ENCODE measurements around the gene WDR37. TPM values are rescaled to one million over a fixed set of nuclear protein-coding genes. Genes with fewer than 3 reads are reported as not detected.

Gene WDR37
- total and polyA plus RNA-seq, 10 of the 15 experiments (the other 5 are each of a cell fraction or from before 2014, with no cell fraction given): 1.9 to 11.1 (median 7.1) TPM

DNA sequence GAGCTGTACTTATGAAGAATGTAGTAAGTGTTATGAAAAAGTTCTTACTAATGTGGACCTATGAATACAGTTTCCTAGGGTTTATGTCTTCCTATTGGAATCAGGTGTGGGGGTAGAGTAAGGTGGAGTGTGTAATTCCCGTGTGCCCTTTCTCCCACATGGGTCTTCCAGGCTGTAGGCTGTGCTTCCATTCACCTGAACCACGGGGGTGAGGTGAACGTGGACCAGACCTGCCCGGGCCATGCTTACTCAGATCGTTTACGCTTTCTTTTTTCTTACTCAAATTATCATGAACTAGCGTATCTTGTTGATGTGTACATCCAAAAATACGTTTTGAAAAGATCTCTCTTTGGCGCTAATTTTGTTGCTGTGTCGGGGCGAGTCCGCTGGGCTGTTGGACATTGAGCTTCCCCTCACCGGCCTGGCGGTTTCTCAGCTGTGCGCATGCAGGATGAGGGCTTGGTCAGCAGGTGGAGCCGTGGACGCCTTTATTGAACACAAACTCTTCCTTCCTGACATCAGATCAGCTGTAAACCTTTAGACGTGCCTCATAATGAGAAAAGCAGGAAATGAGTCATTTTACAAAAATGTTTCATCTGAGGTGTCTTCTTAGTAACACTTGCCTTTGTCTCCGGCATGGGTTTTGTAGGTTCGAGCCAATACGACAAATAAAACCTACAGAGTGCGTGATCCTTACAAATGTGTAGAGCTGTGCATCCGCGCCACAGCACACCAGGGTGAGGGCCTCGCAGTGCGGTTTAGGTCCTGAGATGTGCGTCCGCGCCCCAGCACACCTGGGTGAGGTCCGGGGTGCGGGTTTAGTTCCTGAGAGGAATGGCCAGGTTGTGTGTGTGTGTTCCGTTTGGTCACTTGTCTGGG is 53.8 kb downstream of the WDR37 start (continued):
- TF ChIP-seq, protein P1, sequence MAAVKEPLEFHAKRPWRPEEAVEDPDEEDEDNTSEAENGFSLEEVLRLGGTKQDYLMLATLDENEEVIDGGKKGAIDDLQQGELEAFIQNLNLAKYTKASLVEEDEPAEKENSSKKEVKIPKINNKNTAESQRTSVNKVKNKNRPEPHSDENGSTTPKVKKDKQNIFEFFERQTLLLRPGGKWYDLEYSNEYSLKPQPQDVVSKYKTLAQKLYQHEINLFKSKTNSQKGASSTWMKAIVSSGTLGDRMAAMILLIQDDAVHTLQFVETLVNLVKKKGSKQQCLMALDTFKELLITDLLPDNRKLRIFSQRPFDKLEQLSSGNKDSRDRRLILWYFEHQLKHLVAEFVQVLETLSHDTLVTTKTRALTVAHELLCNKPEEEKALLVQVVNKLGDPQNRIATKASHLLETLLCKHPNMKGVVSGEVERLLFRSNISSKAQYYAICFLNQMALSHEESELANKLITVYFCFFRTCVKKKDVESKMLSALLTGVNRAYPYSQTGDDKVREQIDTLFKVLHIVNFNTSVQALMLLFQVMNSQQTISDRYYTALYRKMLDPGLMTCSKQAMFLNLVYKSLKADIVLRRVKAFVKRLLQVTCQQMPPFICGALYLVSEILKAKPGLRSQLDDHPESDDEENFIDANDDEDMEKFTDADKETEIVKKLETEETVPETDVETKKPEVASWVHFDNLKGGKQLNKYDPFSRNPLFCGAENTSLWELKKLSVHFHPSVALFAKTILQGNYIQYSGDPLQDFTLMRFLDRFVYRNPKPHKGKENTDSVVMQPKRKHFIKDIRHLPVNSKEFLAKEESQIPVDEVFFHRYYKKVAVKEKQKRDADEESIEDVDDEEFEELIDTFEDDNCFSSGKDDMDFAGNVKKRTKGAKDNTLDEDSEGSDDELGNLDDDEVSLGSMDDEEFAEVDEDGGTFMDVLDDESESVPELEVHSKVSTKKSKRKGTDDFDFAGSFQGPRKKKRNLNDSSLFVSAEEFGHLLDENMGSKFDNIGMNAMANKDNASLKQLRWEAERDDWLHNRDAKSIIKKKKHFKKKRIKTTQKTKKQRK (IDR thresholded peaks at IDR 0.05; ENCODE audit: low read depth, low read length): no peak
- no peak for TF ChIP-seq SP1 (IDR thresholded peaks at IDR 0.05; ENCODE audit: low read depth, low read length)

DNA sequence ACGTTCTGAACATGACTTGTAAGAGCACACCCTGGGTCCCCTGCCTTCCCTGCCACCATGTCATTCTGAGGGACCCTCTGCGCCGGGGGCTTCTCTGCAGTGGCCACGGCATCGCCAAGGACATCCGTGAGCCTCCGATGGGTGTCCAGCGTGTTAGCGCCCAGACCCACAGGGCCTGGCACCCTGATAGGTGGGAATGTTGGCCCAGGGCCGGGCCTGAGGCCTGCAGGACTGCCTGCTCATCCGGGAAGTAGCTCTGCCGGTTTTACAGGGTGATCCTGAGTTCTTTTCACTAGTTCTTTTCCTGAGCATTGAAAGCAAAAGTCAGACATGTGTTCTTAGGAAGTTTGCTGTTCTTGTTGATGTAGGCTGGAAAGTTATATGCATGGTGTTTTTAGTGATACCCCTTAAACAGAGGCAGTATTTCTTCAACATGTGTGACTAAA is 54.5 kb downstream of the WDR37 start:
- H3K4me3 ChIP-seq: no peak overlapping the region
- no peak overlapping the region for H3K4me2 ChIP-seq (ENCODE audit: control insufficient read depth, insufficient read depth)
- POLR2A ChIA-PET: no interaction called here
- RAD21 ChIA-PET (ENCODE audit: unreplicated experiment): interaction anchor here (1.3 kb wide), 1 partner anchor 258 kb away, joined by 4 read pairs; no protein-coding TSS in a partner anchor
- H4K20me1 ChIP-seq (ENCODE audit: control insufficient read depth, insufficient read depth): no peaks in the 10 kb centered on the region
- intact Hi-C loops (cut with micrococcal nuclease; ENCODE audit: unreplicated experiment) (no loop called here), in situ Hi-C loops (cut with MboI) (no loop called here)
- H3K4me1 ChIP-seq (ENCODE audit: control insufficient read depth, insufficient read depth, low read length): peaks cover 2% of the 10 kb centered on the region; the same call in 1 of the 2 replicates
- no peak overlapping the region for H3K27ac ChIP-seq (ENCODE audit: control insufficient read depth, insufficient read depth)
- WGBS (ENCODE audit: insufficient coverage, insufficient replicate concordance, low lambda C conversion rate, missing lambda C conversion rate): 91% methylated on average over 12 of the region's 12 CpGs
- peaks cover 13 to 19% of the 10 kb centered on the region in 2 experiments; a peak in 3 of 4 replicates for H3K36me3 ChIP-seq (ENCODE audit: control insufficient read depth in 2 of 2, insufficient read depth in 2 of 2, low read length in 1 of 2)
- CTCF ChIA-PET: interaction anchor here (1.3 to 1.7 kb wide), 2 partner anchors 9 to 258 kb away, joined by 3 to 8 read pairs; no protein-coding TSS in a partner anchor
- no peak overlapping the region for H3K9ac ChIP-seq (ENCODE audit: control insufficient read depth, insufficient read depth, low read length)
- no peak for FAIRE-seq
- ATAC-seq: no peak
- no peak for DNase-seq (ENCODE audit: low read depth, low spot score)
- H3K79me2 ChIP-seq (ENCODE audit: control insufficient read depth, insufficient read depth, low read length): no peaks in the 10 kb centered on the region
- SMC1A ChIA-PET (ENCODE audit: uncharacterized antibody, unreplicated experiment): interaction anchor here (0.8 kb wide), 1 partner anchor 77 kb away, joined by 3 read pairs; no protein-coding TSS in a partner anchor
- H2AFZ ChIP-seq (ENCODE audit: control insufficient read depth, low read depth, low read length): no peak overlapping the region
- no TSS peak for BruUV-seq (replicated peaks)
- no peaks in the 10 kb centered on the region for H3K9me3 ChIP-seq (replicated peaks; ENCODE audit: control insufficient read depth, insufficient read depth, low read length)
- no peaks in the 10 kb centered on the region for H3K27me3 ChIP-seq (replicated peaks in 1 of 2; ENCODE audit: control insufficient read depth in 2 of 2, insufficient read depth in 2 of 2, low read length in 1 of 2)
- TF ChIP-seq SP1 (IDR thresholded peaks at IDR 0.05; ENCODE audit: low read depth, low read length): no peak
- no peak for TF ChIP-seq CHD1 (IDR thresholded peaks at IDR 0.05; ENCODE audit: low read depth, low read length)
- no peak for TF ChIP-seq ZZZ3 (IDR thresholded peaks at IDR 0.05; ENCODE audit: control insufficient read depth, insufficient read length, low read depth)
- no peak for TF ChIP-seq TCF3 (IDR thresholded peaks at IDR 0.05; ENCODE audit: borderline replicate concordance, insufficient read depth, low read depth, low read length)
- TF ChIP-seq TCF7 (IDR thresholded peaks at IDR 0.05; ENCODE audit: borderline replicate concordance): no peak
- TF ChIP-seq, protein P2, sequence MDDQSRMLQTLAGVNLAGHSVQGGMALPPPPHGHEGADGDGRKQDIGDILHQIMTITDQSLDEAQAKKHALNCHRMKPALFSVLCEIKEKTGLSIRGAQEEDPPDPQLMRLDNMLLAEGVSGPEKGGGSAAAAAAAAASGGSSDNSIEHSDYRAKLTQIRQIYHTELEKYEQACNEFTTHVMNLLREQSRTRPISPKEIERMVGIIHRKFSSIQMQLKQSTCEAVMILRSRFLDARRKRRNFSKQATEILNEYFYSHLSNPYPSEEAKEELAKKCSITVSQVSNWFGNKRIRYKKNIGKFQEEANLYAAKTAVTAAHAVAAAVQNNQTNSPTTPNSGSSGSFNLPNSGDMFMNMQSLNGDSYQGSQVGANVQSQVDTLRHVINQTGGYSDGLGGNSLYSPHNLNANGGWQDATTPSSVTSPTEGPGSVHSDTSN (IDR thresholded peaks at IDR 0.05; ENCODE audit: insufficient replicate concordance, low read depth, low read length): no peak
- TF ChIP-seq, protein P3, sequence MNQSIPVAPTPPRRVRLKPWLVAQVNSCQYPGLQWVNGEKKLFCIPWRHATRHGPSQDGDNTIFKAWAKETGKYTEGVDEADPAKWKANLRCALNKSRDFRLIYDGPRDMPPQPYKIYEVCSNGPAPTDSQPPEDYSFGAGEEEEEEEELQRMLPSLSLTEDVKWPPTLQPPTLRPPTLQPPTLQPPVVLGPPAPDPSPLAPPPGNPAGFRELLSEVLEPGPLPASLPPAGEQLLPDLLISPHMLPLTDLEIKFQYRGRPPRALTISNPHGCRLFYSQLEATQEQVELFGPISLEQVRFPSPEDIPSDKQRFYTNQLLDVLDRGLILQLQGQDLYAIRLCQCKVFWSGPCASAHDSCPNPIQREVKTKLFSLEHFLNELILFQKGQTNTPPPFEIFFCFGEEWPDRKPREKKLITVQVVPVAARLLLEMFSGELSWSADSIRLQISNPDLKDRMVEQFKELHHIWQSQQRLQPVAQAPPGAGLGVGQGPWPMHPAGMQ (IDR thresholded peaks at IDR 0.05; ENCODE audit: borderline replicate concordance): no peak
- no peak for TF ChIP-seq SMC3 (IDR thresholded peaks at IDR 0.05; ENCODE audit: borderline replicate concordance, low read length)
- TF ChIP-seq, protein P4, sequence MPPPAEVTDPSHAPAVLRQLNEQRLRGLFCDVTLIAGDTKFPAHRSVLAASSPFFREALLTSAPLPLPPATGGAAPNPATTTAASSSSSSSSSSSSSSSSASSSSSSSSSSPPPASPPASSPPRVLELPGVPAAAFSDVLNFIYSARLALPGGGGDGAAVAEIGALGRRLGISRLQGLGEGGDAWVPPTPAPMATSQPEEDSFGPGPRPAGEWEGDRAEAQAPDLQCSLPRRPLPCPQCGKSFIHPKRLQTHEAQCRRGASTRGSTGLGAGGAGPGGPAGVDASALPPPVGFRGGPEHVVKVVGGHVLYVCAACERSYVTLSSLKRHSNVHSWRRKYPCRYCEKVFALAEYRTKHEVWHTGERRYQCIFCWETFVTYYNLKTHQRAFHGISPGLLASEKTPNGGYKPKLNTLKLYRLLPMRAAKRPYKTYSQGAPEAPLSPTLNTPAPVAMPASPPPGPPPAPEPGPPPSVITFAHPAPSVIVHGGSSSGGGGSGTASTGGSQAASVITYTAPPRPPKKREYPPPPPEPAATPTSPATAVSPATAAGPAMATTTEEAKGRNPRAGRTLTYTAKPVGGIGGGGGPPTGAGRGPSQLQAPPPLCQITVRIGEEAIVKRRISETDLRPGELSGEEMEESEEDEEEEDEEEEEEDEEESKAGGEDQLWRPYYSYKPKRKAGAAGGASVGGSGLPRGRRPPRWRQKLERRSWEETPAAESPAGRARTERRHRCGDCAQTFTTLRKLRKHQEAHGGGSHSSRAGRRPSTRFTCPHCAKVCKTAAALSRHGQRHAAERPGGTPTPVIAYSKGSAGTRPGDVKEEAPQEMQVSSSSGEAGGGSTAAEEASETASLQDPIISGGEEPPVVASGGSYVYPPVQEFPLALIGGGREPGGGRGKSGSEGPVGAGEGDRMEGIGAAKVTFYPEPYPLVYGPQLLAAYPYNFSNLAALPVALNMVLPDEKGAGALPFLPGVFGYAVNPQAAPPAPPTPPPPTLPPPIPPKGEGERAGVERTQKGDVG (CRISPR knock-in tag; IDR thresholded peaks at IDR 0.05): no peak
- no peak for TF ChIP-seq BACH1 (IDR thresholded peaks at IDR 0.05; ENCODE audit: borderline replicate concordance)

All from GM12878 (cell line).